Measurements from ENCODE around the gene TRIM52. TPM values are rescaled to one million over a fixed set of nuclear protein-coding genes. Genes with fewer than 3 reads are reported as not detected.

TRIM52 gene
- total RNA-seq, 4 donors from 2014 or later, result 15.1 to 33.3 (median 24.1) TPM

DNA sequence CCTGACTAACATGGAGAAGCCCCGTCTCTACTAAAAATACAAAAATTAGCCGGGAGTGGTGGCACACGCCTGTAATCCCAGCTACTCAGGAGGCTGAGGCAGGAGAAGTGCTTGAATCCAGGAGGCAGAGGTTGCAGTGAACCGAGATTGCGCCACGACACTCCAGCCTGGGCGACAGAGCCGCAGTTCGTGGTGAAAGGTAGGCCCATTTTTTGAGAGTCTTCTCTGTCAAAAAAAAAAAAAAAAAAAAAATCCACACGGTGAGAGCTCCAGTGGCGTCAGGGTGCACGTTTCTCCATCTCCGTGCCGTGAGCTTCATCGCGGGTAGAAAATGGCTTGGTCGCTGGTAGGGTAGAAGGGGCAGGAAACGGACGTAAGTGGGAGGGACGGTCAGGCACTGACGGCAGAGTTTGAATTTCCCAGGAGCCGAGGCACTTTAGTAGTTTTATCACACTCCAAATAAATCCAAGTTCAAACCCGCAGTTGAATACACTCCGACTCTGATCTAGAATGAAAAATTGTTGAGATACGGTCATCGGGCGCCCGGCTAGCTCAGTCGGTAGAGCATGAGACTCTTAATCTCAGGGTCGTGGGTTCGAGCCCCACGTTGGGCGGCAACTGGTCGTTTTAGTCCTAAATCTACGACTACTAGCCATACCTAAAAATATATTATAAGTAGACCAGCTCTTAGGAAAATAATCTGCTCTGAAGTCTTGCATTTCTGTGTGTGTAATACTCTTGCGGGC is 53.6 kb downstream of the TRIM52 start:
- TF ChIP-seq, protein P1, sequence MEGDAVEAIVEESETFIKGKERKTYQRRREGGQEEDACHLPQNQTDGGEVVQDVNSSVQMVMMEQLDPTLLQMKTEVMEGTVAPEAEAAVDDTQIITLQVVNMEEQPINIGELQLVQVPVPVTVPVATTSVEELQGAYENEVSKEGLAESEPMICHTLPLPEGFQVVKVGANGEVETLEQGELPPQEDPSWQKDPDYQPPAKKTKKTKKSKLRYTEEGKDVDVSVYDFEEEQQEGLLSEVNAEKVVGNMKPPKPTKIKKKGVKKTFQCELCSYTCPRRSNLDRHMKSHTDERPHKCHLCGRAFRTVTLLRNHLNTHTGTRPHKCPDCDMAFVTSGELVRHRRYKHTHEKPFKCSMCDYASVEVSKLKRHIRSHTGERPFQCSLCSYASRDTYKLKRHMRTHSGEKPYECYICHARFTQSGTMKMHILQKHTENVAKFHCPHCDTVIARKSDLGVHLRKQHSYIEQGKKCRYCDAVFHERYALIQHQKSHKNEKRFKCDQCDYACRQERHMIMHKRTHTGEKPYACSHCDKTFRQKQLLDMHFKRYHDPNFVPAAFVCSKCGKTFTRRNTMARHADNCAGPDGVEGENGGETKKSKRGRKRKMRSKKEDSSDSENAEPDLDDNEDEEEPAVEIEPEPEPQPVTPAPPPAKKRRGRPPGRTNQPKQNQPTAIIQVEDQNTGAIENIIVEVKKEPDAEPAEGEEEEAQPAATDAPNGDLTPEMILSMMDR (IDR thresholded peaks at IDR 0.05; ENCODE audit: low read depth), result no peak

DNA sequence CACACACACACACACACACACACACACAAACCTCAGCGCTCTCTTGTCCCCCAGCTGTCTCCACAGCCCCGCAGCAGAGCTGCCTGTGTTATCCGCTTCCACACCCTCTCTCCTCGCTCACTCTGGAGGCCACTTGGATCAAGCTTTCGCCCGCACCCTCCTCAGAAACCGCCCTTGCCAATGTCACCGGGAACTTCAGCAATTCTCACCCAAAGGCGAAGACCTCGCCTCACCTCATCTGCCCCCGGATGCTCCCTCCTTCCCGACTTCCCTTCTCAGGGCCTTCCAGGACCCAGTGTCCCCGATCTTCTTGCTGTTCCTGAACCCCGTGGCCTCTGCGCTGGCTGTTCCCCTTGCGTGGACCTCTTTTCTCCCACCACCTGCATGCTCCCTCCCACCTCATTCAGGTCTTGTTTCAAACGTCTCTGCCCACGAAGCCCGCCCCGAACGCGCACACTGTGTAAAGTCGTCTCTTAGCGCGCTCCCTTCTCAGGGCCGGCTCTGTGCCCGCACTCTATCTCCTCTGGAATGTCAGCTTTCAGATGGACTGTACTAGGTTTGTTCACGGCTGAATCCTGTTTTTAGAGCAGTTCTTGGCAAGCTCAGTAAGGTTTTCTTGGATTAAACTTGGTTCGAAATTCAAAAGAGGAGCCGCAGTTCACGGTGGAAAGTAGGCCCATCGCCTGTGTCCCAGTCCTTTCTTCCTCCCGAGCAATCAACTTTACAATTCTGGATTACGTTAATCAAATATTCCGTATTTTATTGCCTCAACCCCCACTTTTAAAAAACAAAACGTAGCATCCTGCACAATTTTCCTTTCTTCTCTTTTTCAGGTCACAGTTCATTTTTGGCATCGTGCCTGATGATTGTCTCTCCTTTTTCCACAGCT is 54.9 kb downstream of the TRIM52 start:
- TF ChIP-seq, protein P1 (IDR thresholded peaks at IDR 0.05; ENCODE audit: low read depth), result no peak

Small RNA genes within 50 kb of the gene (small RNA-seq; reads per million reads assigned to genes)
- gene MIR4638, result not detected
- not detected for gene RNU6-705P
- gene SNORD95, result not detected
- gene SNORD96A, result not detected

Other genes starting within 250 kb of the TRIM52 start
- gene BTNL9, start 220.9 kb downstream of the TRIM52 start, total RNA-seq, result 100 to 1,000 TPM in 2 of 4 donors, 10 to 100 TPM in 2; 69.2 to 579 (median 129) TPM
- gene OR2V1, start 130.0 kb downstream of the TRIM52 start, total RNA-seq, result not detected
- not detected for gene OR2V2, start 113.6 kb downstream of the TRIM52 start, total RNA-seq
- gene TRIM7, start 55.9 kb downstream of the TRIM52 start, total RNA-seq, result 1 to 10 TPM; 1.9 to 6.6 (median 2.8) TPM
- gene TRIM41, start 37.9 kb downstream of the TRIM52 start, total RNA-seq, result 10 to 100 TPM in 3 of 4 donors, 1 to 10 TPM in 1; 8.5 to 17.3 (median 12.7) TPM
- 1,000 to 10,000 TPM; 1,597 to 2,011 (median 1,911) TPM for gene RACK1, start 17.2 kb downstream of the TRIM52 start, total RNA-seq
- not detected for gene OR4F3, start 106.1 kb upstream of the TRIM52 start, total RNA-seq

All from subcutaneous adipose tissue (tissue), 4 donors.